Stimulated activated CD8-positive, alpha-beta memory T cell treated with anti-CD3 and anti-CD28 coated beads, Interleukin-7, amount 100 ng/mL, for 24 hours (primary cell): ENCODE measurements around the gene RFX4.

Experiments used
- DNase-seq: peaks from one replicate; pipeline ENCODE4 v3.0.0-alpha.2; 2020; ENCODE audit warnings: low read depth

The RFX4 gene

GRCh38 chr12:106647793-106648514 lies 65.2 kb downstream of the RFX4 start:
- DNase-seq = no peak

- DNase-seq = no peak
Measured at GRCh38 chr12:106648736-106649135, 65.9 kb downstream of the RFX4 start.

GRCh38 chr12:106651552-106651951 lies 68.7 kb downstream of the RFX4 start:
- DNase-seq = no peak

GRCh38 chr12:106652510-106653015 lies 69.8 kb downstream of the RFX4 start:
- no peak for DNase-seq

- no peak for DNase-seq
Measured at GRCh38 chr12:106655577-106655976, 72.8 kb downstream of the RFX4 start.

GRCh38 chr12:106657488-106657887 lies 74.7 kb downstream of the RFX4 start:
- DNase-seq = no peak

- DNase-seq = no peak
Measured at GRCh38 chr12:106663385-106663784, 80.6 kb downstream of the RFX4 start.

GRCh38 chr12:106669216-106669615 lies 86.4 kb downstream of the RFX4 start:
- no peak for DNase-seq

- no peak for DNase-seq
Measured at GRCh38 chr12:106670131-106670530, 87.3 kb downstream of the RFX4 start.

GRCh38 chr12:106671840-106672239 lies 89.0 kb downstream of the RFX4 start:
- no peak for DNase-seq

GRCh38 chr12:106672314-106673025 lies 89.7 kb downstream of the RFX4 start:
- DNase-seq = no peak

- DNase-seq = no peak
Measured at GRCh38 chr12:106673141-106673540, 90.3 kb downstream of the RFX4 start.

GRCh38 chr12:106675651-106676435 lies 93.0 kb downstream of the RFX4 start:
- DNase-seq = no peak

- no peak for DNase-seq
Measured at GRCh38 chr12:106679574-106679973, 96.8 kb downstream of the RFX4 start.

- DNase-seq = no peak
Measured at GRCh38 chr12:106680280-106680679, 97.5 kb downstream of the RFX4 start.

- DNase-seq = no peak
Measured at GRCh38 chr12:106681210-106681609, 98.4 kb downstream of the RFX4 start.

GRCh38 chr12:106682594-106683234 lies 99.9 kb downstream of the RFX4 start:
- no peak for DNase-seq

GRCh38 chr12:106684497-106684896 lies 101.7 kb downstream of the RFX4 start:
- no peak for DNase-seq

- DNase-seq = no peak
Measured at GRCh38 chr12:106685381-106685780, 102.6 kb downstream of the RFX4 start.

- DNase-seq = no peak
Measured at GRCh38 chr12:106687672-106688071, 104.9 kb downstream of the RFX4 start.

GRCh38 chr12:106690569-106691305 lies 107.9 kb downstream of the RFX4 start:
- no peak for DNase-seq
